Ramos (cell line): ENCODE measurements around the gene THRA.

ENCODE experiments used
- in situ Hi-C: fragments of 300-500 bp; cut with MboI; formaldehyde crosslinking; loops from one replicate; pipeline ENCODE4 v1.14.3; 2022; ENCODE audit warnings: low sequenced_read_pairs; ENCODE audit not compliant: unreplicated experiment

Gene THRA

GRCh38 chr17:40025991-40026815 lies 36.6 kb upstream of the THRA start:
- in situ Hi-C loops = no loop called here

- in situ Hi-C loops = no loop called here
Observed at GRCh38 chr17:40026816-40027613, 35.8 kb upstream of the THRA start.

GRCh38 chr17:40027614-40028012 lies 35.2 kb upstream of the THRA start:
- in situ Hi-C loops = no loop called here

- in situ Hi-C loops = no loop called here
Observed at GRCh38 chr17:40028595-40028994, 34.2 kb upstream of the THRA start.

- in situ Hi-C loops = no loop called here
Observed at GRCh38 chr17:40031706-40032105, 31.1 kb upstream of the THRA start.

- in situ Hi-C loops = no loop called here
Observed at GRCh38 chr17:40032322-40033320, 30.1 kb upstream of the THRA start.

GRCh38 chr17:40033339-40033738 lies 29.4 kb upstream of the THRA start:
- in situ Hi-C loops = no loop called here

- in situ Hi-C loops = no loop called here
Observed at GRCh38 chr17:40034426-40035161, 28.2 kb upstream of the THRA start.

GRCh38 chr17:40035162-40035559 lies 27.6 kb upstream of the THRA start:
- in situ Hi-C loops = no loop called here

GRCh38 chr17:40038882-40039513 lies 23.8 kb upstream of the THRA start:
- in situ Hi-C loops = no loop called here

- in situ Hi-C loops = no loop called here
Observed at GRCh38 chr17:40041196-40041595, 21.6 kb upstream of the THRA start.

- in situ Hi-C loops = no loop called here
Observed at GRCh38 chr17:40056379-40057015, 6.3 kb upstream of the THRA start.

- in situ Hi-C loops = no loop called here
Observed at GRCh38 chr17:40058186-40058784, 4.5 kb upstream of the THRA start.

- in situ Hi-C loops = no loop called here
Observed at GRCh38 chr17:40058865-40059264, 3.9 kb upstream of the THRA start.

- in situ Hi-C loops = no loop called here
Observed at GRCh38 chr17:40059729-40060475, 2.9 kb upstream of the THRA start.

- in situ Hi-C loops = no loop called here
Observed at GRCh38 chr17:40060887-40061608, 1.7 kb upstream of the THRA start.

GRCh38 chr17:40061609-40062038 lies 1.1 kb upstream of the THRA start:
- in situ Hi-C loops = no loop called here
